Neural cell (in vitro differentiated cells): ENCODE data around the gene HOXB4. TPM values are rescaled to one million over a fixed set of nuclear protein-coding genes. Genes with fewer than 3 reads are reported as not detected.

Experiments
- H2AFZ ChIP-seq: fragments of 200-600, 300-800 bp; sonication (generic), shearing (Covaris generic); 2 replicates; pipeline ENCODE4 v1.6.0; 2014; ENCODE audit warnings: low read depth, mild to moderate bottlenecking, antibody characterized with exemption, low read length, moderate library complexity
- H3F3A ChIP-seq: fragments of 200-600 bp; shearing (Covaris generic); 2 replicates; pipeline ENCODE4 v1.6.1; 2016; ENCODE audit warnings: mild to moderate bottlenecking, moderate library complexity, mixed read lengths, antibody characterized with exemption, low read length; ENCODE audit not compliant: insufficient read depth, poor library complexity, severe bottlenecking
- H3K27ac ChIP-seq: fragments of 200-600, 300-800 bp; sonication (generic), shearing (Covaris generic); 2 replicates; pipeline ENCODE4 v1.5.1; 2014; ENCODE audit warnings: mild to moderate bottlenecking, low read length, moderate library complexity
- H3K27me3 ChIP-seq: fragments of 300-800, 200-600 bp; sonication (generic), shearing (Covaris generic); 2 replicates; pipeline ENCODE4 v1.6.0; 2014; ENCODE audit warnings: mild to moderate bottlenecking, low read depth, low read length, moderate library complexity; ENCODE audit not compliant: insufficient read depth
- H3K36me3 ChIP-seq: fragments of 300-800, 200-600 bp; sonication (generic), shearing (Covaris generic); 2 replicates; pipeline ENCODE4 v1.5.1; 2014; ENCODE audit warnings: mild to moderate bottlenecking, antibody characterized with exemption, low read length, moderate library complexity; ENCODE audit not compliant: insufficient read depth
- H3K4me2 ChIP-seq: fragments of 300-800, 200-600 bp; sonication (generic), shearing (Covaris generic); 2 replicates; pipeline ENCODE4 v1.6.0; 2014; ENCODE audit warnings: mild to moderate bottlenecking, low read length
- H3K4me3 ChIP-seq: fragments of 300-800, 200-600 bp; sonication (generic), shearing (Covaris generic); 2 replicates; pipeline ENCODE4 v1.5.1; 2014; ENCODE audit warnings: mild to moderate bottlenecking, low read length, moderate library complexity
- H3K79me2 ChIP-seq: fragments of 200-600 bp; shearing (Covaris generic); replicated peaks from 2 replicates; pipeline ENCODE4 v1.6.0; 2014; ENCODE audit warnings: mild to moderate bottlenecking, low read length, moderate library complexity; ENCODE audit not compliant: insufficient read depth
- H3K9ac ChIP-seq: fragments of 300-800, 200-600 bp; sonication (generic), shearing (Covaris generic); 2 replicates; pipeline ENCODE4 v1.6.1; 2016; ENCODE audit warnings: mild to moderate bottlenecking, low read length, mixed read lengths
- H3K9me2 ChIP-seq: fragments of 200-600 bp; shearing (Covaris generic); 2 replicates; pipeline ENCODE4 v1.6.1; 2016; ENCODE audit warnings: mild to moderate bottlenecking, low read length, mixed read lengths; ENCODE audit not compliant: insufficient read depth
- H3K9me3 ChIP-seq: fragments of 200-600, 300-800 bp; sonication (generic), shearing (Covaris generic); 2 replicates; pipeline ENCODE4 v1.6.1; 2016; ENCODE audit warnings: mild to moderate bottlenecking, mixed run types, low read length, moderate library complexity, mixed read lengths
- H4K20me1 ChIP-seq: fragments of 200-600 bp; shearing (Covaris generic); 2 replicates; pipeline ENCODE4 v1.6.1; 2016; ENCODE audit warnings: mild to moderate bottlenecking, mixed run types; ENCODE audit not compliant: insufficient read depth
- CTCF ChIP-seq: fragments of 450-650 bp; IDR thresholded peaks from 2 replicates; pipeline ENCODE4 v1.5.1; 2014; ENCODE audit warnings: antibody characterized with exemption, mild to moderate bottlenecking, moderate library complexity; ENCODE audit not compliant: poor library complexity, severe bottlenecking
- EP300 ChIP-seq: fragments of 450-650 bp; conservative IDR thresholded peaks from 2 replicates; pipeline ENCODE4 v1.6.1; 2014; ENCODE audit warnings: antibody characterized with exemption, mild to moderate bottlenecking, moderate library complexity; ENCODE audit not compliant: poor library complexity, severe bottlenecking
- EZH2 ChIP-seq: fragments of 200-600, 300-800 bp; shearing (Covaris generic), sonication (generic); IDR thresholded peaks from 2 replicates; pipeline ENCODE4 v1.6.1; 2014; ENCODE audit warnings: antibody characterized with exemption, low read length, borderline replicate concordance, mild to moderate bottlenecking; ENCODE audit not compliant: insufficient read depth, poor library complexity, severe bottlenecking
- MXI1 ChIP-seq: fragments of 450-650 bp; conservative IDR thresholded peaks from 2 replicates; pipeline ENCODE4 v1.6.1; 2014; ENCODE audit warnings: antibody characterized with exemption, mild to moderate bottlenecking; ENCODE audit not compliant: poor library complexity, severe bottlenecking
- POLR2AphosphoS5 ChIP-seq: IDR thresholded peaks from 2 replicates; pipeline ENCODE4 v1.6.1; 2012
- RAD21 ChIP-seq: fragments of 450-650 bp; conservative IDR thresholded peaks from 2 replicates; pipeline ENCODE4 v1.6.1; 2014; ENCODE audit warnings: antibody characterized with exemption, mild to moderate bottlenecking, moderate library complexity
- REST ChIP-seq: IDR thresholded peaks from 2 replicates; pipeline ENCODE4 v1.6.1; 2012; ENCODE audit warnings: borderline replicate concordance
- SMC3 ChIP-seq: fragments of 450-650 bp; conservative IDR thresholded peaks from 2 replicates; pipeline ENCODE4 v1.6.1; 2014; ENCODE audit warnings: antibody characterized with exemption, mild to moderate bottlenecking, moderate library complexity; ENCODE audit not compliant: poor library complexity
- TAF1 ChIP-seq: IDR thresholded peaks from 2 replicates; pipeline ENCODE4 v1.6.1; 2012; ENCODE audit warnings: low read depth
- polyA minus RNA-seq: library from RNA; depleted of rRNA, polyadenylated mRNA; stranded (reverse); fragments of >200 nt; gene quantifications from 2 replicates; pipeline ENCODE4 v1.2.3, GENCODE V29; 2014
- polyA plus RNA-seq: library from polyadenylated mRNA; depleted of rRNA; stranded (reverse); fragments of >200 nt; gene quantifications from 2 replicates; pipeline ENCODE4 v1.2.3, GENCODE V29; 2014

The HOXB4 gene
- polyA plus RNA-seq, result not detected in 2 replicates
- polyA minus RNA-seq, result not detected in 2 replicates

GRCh38 chr17:48577946-48578615, at the start of gene HOXB4:
Gene HOXB4 (minus strand): TSS chr17:48578350. CDS start chr17:48578319, 31 bp downstream.
- Histone ChIP-seq H3K27ac (no peak within 1 kb of the TSS), H3K9me3 (no peaks in the 10 kb centered on the region), H4K20me1 (no peaks in the 10 kb centered on the region), H3K36me3 (no peaks in the 10 kb centered on the region), H3K79me2 (no peaks in the 10 kb centered on the region), H3F3A (no peaks in the 10 kb centered on the region), H3K4me3 (no peak within 1 kb of the TSS), H3K4me2 (no peak within 1 kb of the TSS), H3K27me3 (peaks cover 98% of the 10 kb centered on the region), H2AFZ (no peak within 1 kb of the TSS), H3K9me2 (no peaks in the 10 kb centered on the region), H3K9ac (no peak within 1 kb of the TSS)
- TF ChIP-seq RAD21, result no peak

GRCh38 chr17:48627118-48627597, 49.0 kb upstream of the HOXB4 start:
- Histone ChIP-seq H3K4me3 (no peak overlapping the region), H3K9ac (no peak overlapping the region), H3K9me3 (peaks cover 4% of the 10 kb centered on the region), H2AFZ (no peak overlapping the region), H3K79me2 (no peaks in the 10 kb centered on the region), H4K20me1 (no peaks in the 10 kb centered on the region), H3K9me2 (no peaks in the 10 kb centered on the region), H3K27ac (no peak overlapping the region), H3K36me3 (no peaks in the 10 kb centered on the region), H3F3A (no peaks in the 10 kb centered on the region), H3K27me3 (peaks cover 100% of the 10 kb centered on the region), H3K4me2 (no peak overlapping the region)
- no peak for TF ChIP-seq EP300
- no peak for TF ChIP-seq REST
- TF ChIP-seq POLR2AphosphoS5, result no peak
- TF ChIP-seq SMC3, result no peak
- no peak for TF ChIP-seq TAF1
- TF ChIP-seq CTCF, result no peak
- TF ChIP-seq EZH2, result no peak
- TF ChIP-seq MXI1, result no peak
- no peak for TF ChIP-seq RAD21
